ENCODE measurements around the gene OR1K1. TPM values are rescaled to one million over a fixed set of nuclear protein-coding genes. Genes with fewer than 3 reads are reported as not detected.

OR1K1 gene
- polyA plus RNA-seq, 1 donor (not counting 4 experiments of a cell fraction or from before 2014, with no cell fraction given), result not detected

DNA sequence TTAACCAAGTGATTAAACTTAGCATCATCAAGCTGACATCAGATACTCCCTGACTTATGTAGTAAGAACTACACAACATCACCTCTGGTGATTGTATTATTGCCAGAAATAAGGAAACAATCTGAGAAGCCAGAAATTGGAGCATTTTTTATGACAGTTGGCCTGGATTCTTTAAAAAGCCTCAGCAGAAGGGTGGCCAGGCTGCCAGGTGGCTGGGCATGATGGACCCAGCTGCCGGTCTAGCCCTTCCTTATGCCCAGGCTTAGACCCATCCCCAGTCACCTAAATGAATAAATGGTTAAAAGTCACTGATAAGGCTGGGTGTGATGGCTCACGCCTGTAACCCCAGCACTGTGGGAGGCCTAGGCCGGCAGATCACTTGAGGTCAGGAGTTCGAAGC lies 12.8 kb downstream of the OR1K1 start:
- Histone ChIP-seq H3K27me3 (ENCODE audit: control insufficient read depth, extremely low read depth, insufficient read depth, low read length) (no peaks in the 10 kb centered on the region), H3K9ac (ENCODE audit: control insufficient read depth, extremely low read depth, insufficient read depth, low read length) (no peak overlapping the region), H3K4me2 (ENCODE audit: control insufficient read depth, extremely low read depth, insufficient read depth, low read depth, low read length) (no peak overlapping the region), H3K9me1 (ENCODE audit: control insufficient read depth, extremely low read depth, insufficient read depth, low read length) (no peaks in the 10 kb centered on the region), H3K4me1 (ENCODE audit: control insufficient read depth, extremely low read depth, insufficient read depth, low read length) (peaks cover 7% of the 10 kb centered on the region), H3K36me3 (ENCODE audit: control insufficient read depth in 2 of 2, extremely low read depth in 1 of 2, insufficient read depth in 2 of 2, low read length in 2 of 2) (peaks cover 0 to 3% of the 10 kb centered on the region in 2 experiments), H3K27ac (ENCODE audit: control insufficient read depth, insufficient read depth, low read length) (no peak overlapping the region), H3K79me2 (ENCODE audit: control insufficient read depth, insufficient read depth, low read length) (no peaks in the 10 kb centered on the region), H4K20me1 (ENCODE audit: control insufficient read depth, extremely low read depth, insufficient read depth, low read length) (no peaks in the 10 kb centered on the region), H3K4me3 (ENCODE audit: control insufficient read depth in 2 of 3, extremely low read depth in 1 of 3, insufficient read depth in 2 of 3, low read depth in 1 of 3, low read length in 3 of 3) (no peak overlapping the region), H3K9me3 (ENCODE audit: control insufficient read depth, low read depth, low read length) (no peaks in the 10 kb centered on the region), H2AFZ (ENCODE audit: control insufficient read depth, low read length) (no peak overlapping the region)
- TF ChIP-seq, protein P1, sequence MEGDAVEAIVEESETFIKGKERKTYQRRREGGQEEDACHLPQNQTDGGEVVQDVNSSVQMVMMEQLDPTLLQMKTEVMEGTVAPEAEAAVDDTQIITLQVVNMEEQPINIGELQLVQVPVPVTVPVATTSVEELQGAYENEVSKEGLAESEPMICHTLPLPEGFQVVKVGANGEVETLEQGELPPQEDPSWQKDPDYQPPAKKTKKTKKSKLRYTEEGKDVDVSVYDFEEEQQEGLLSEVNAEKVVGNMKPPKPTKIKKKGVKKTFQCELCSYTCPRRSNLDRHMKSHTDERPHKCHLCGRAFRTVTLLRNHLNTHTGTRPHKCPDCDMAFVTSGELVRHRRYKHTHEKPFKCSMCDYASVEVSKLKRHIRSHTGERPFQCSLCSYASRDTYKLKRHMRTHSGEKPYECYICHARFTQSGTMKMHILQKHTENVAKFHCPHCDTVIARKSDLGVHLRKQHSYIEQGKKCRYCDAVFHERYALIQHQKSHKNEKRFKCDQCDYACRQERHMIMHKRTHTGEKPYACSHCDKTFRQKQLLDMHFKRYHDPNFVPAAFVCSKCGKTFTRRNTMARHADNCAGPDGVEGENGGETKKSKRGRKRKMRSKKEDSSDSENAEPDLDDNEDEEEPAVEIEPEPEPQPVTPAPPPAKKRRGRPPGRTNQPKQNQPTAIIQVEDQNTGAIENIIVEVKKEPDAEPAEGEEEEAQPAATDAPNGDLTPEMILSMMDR (optimal IDR thresholded peaks at IDR 0.05 in 1 of 3, IDR thresholded peaks at IDR 0.05 in 1 of 3, conservative IDR thresholded peaks at IDR 0.05 in 1 of 3; ENCODE audit: extremely low read depth in 1 of 3, insufficient read depth in 2 of 3, low read length in 3 of 3), result no peak
- no peak for TF ChIP-seq EZH2 (IDR thresholded peaks at IDR 0.05; ENCODE audit: low read length)
- no peak for FAIRE-seq
- dilution Hi-C loops (cut with MboI; ENCODE audit: extremely low pct_ligation_motif_present, low sequenced_read_pairs), result loop anchor here (25.0 kb wide), 1 partner anchor 350 kb away; no protein-coding TSS in a partner anchor
- DNase-seq (ENCODE audit: low read depth, low spot score), result no peak

DNA sequence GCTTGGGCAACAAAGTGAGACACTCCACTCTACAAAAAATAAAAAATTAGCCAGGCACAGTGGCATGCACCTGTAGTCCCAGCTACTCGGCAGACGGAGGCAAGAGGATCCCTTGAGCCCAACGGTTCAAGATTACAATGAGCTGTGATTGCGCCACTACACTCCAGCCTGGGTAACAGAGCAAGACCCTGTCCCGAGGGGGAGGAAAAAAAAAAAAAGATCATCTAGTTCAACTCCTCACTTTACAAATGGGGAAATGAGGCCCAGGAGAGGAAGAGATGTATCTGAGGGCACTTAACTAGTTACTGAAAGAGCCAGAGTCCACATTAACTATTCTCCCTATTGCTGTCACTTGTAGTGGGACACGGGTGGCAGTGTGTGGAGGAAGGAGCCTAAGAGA lies 14.6 kb downstream of the OR1K1 start:
- Histone ChIP-seq H3K27me3 (ENCODE audit: control insufficient read depth, extremely low read depth, insufficient read depth, low read length) (no peaks in the 10 kb centered on the region), H3K9me1 (ENCODE audit: control insufficient read depth, extremely low read depth, insufficient read depth, low read length) (no peaks in the 10 kb centered on the region), H2AFZ (ENCODE audit: control insufficient read depth, low read length) (no peak overlapping the region), H3K9me3 (ENCODE audit: control insufficient read depth, low read depth, low read length) (no peaks in the 10 kb centered on the region), H3K4me1 (ENCODE audit: control insufficient read depth, extremely low read depth, insufficient read depth, low read length) (peaks cover 5% of the 10 kb centered on the region), H3K4me3 (ENCODE audit: control insufficient read depth in 2 of 3, extremely low read depth in 1 of 3, insufficient read depth in 2 of 3, low read depth in 1 of 3, low read length in 3 of 3) (no peak overlapping the region), H3K9ac (ENCODE audit: control insufficient read depth, extremely low read depth, insufficient read depth, low read length) (no peak overlapping the region), H3K27ac (ENCODE audit: control insufficient read depth, insufficient read depth, low read length) (no peak overlapping the region), H3K79me2 (ENCODE audit: control insufficient read depth, insufficient read depth, low read length) (no peaks in the 10 kb centered on the region), H3K36me3 (ENCODE audit: control insufficient read depth in 2 of 2, extremely low read depth in 1 of 2, insufficient read depth in 2 of 2, low read length in 2 of 2) (peaks cover 0 to 4% of the 10 kb centered on the region in 2 experiments), H3K4me2 (ENCODE audit: control insufficient read depth, extremely low read depth, insufficient read depth, low read depth, low read length) (no peak overlapping the region), H4K20me1 (ENCODE audit: control insufficient read depth, extremely low read depth, insufficient read depth, low read length) (no peaks in the 10 kb centered on the region)
- dilution Hi-C loops (cut with MboI; ENCODE audit: extremely low pct_ligation_motif_present, low sequenced_read_pairs), result loop anchor here (25.0 kb wide), 1 partner anchor 352 kb away; no protein-coding TSS in a partner anchor
- DNase-seq (ENCODE audit: low read depth, low spot score) (no peak), FAIRE-seq (no peak)
- no peak for TF ChIP-seq EZH2 (IDR thresholded peaks at IDR 0.05; ENCODE audit: low read length)
- TF ChIP-seq, protein P1 (optimal IDR thresholded peaks at IDR 0.05 in 1 of 3, IDR thresholded peaks at IDR 0.05 in 1 of 3, conservative IDR thresholded peaks at IDR 0.05 in 1 of 3; ENCODE audit: extremely low read depth in 1 of 3, insufficient read depth in 2 of 3, low read length in 3 of 3), result no peak

All from keratinocyte (primary cell).